Common myeloid progenitor, CD34-positive (primary cell): ENCODE measurements around the gene TEAD1.

ENCODE experiments used
- CTCF ChIA-PET: fragments of 350-600 bp; sonication (Branson Sonifier 250); formaldehyde crosslinking; loops from one replicate; lab custom pipeline; 2021; ENCODE audit warnings: antibody characterized with exemption; lab: Charles Lee
- POLR2A ChIA-PET: fragments of 350-600 bp; sonication (Branson Sonifier 250); formaldehyde crosslinking; loops from one replicate; lab custom pipeline; 2021; ENCODE audit warnings: antibody characterized with exemption; lab: Charles Lee
- DNase-seq, 3 donors: peaks; one replicate each; pipeline versions ENCODE4 v3.0.0 to v3.0.0-alpha.2; 2013
- H3K27ac ChIP-seq, 2 experiments: 1 replicate in 1 of 2; 2 replicates in 1 of 2; pipeline ENCODE4 v1.7.0; 2013; ENCODE audit warnings: inconsistent platforms in 2 of 2, low read length in 2 of 2, mild to moderate bottlenecking in 2 of 2, low read depth in 1 of 2, moderate library complexity in 1 of 2; ENCODE audit not compliant: severe bottlenecking in 2 of 2, insufficient read depth in 1 of 2, poor library complexity in 1 of 2
- H3K27me3 ChIP-seq, 5 experiments: replicated peaks in 2 of 5; 1 replicate in 3 of 5; 2 replicates in 2 of 5; pipeline versions ENCODE4 v1.6.1 to v1.7.0; 2013; ENCODE audit warnings: low read length in 4 of 5, mild to moderate bottlenecking in 2 of 5, moderate library complexity in 2 of 5, inconsistent platforms in 1 of 5; ENCODE audit not compliant: insufficient read depth in 5 of 5, control insufficient read depth in 4 of 5
- H3K36me3 ChIP-seq, 4 experiments: 1 replicate in 2 of 4; 2 replicates in 2 of 4; pipeline versions ENCODE4 v1.6.1 to v1.7.0; 2013; ENCODE audit warnings: low read length in 3 of 4, control low read depth in 1 of 4, mild to moderate bottlenecking in 1 of 4; ENCODE audit not compliant: control insufficient read depth in 4 of 4, insufficient read depth in 4 of 4
- H3K4me1 ChIP-seq, 4 experiments: 1 replicate in 3 of 4; 2 replicates in 1 of 4; pipeline versions ENCODE4 v1.6.1 to v1.7.1; 2013; ENCODE audit warnings: low read length in 3 of 4, mild to moderate bottlenecking in 3 of 4, control low read depth in 1 of 4, inconsistent platforms in 1 of 4, moderate library complexity in 1 of 4; ENCODE audit not compliant: control insufficient read depth in 4 of 4, insufficient read depth in 4 of 4; ENCODE audit errors: control extremely low read depth in 1 of 4
- H3K4me3 ChIP-seq, 7 experiments: 1 replicate in 4 of 7; 2 replicates in 3 of 7; pipeline versions ENCODE4 v1.5.1 to v1.7.0; 2013; ENCODE audit warnings: mild to moderate bottlenecking in 7 of 7, low read length in 6 of 7, moderate library complexity in 6 of 7, inconsistent platforms in 2 of 7, low read depth in 2 of 7, control low read depth in 1 of 7; ENCODE audit not compliant: insufficient read depth in 4 of 7, control insufficient read depth in 1 of 7; ENCODE audit errors: extremely low read depth in 1 of 7
- H3K9me3 ChIP-seq, 5 experiments: 1 replicate in 4 of 5; 2 replicates in 1 of 5; pipeline versions ENCODE4 v1.6.1 to v1.7.1; 2013; ENCODE audit warnings: low read length in 4 of 5, mild to moderate bottlenecking in 2 of 5, inconsistent platforms in 1 of 5, low read depth in 1 of 5, moderate library complexity in 1 of 5; ENCODE audit not compliant: control insufficient read depth in 4 of 5, insufficient read depth in 2 of 5; ENCODE audit errors: control extremely low read depth in 1 of 5
- WGBS: methylation state at CpG from one replicate; pipeline ENCODE4 v1.1.5; 2013; ENCODE audit not compliant: insufficient coverage; 5-methylcytosine and 5-hydroxymethylcytosine counted together

Gene TEAD1

DNA sequence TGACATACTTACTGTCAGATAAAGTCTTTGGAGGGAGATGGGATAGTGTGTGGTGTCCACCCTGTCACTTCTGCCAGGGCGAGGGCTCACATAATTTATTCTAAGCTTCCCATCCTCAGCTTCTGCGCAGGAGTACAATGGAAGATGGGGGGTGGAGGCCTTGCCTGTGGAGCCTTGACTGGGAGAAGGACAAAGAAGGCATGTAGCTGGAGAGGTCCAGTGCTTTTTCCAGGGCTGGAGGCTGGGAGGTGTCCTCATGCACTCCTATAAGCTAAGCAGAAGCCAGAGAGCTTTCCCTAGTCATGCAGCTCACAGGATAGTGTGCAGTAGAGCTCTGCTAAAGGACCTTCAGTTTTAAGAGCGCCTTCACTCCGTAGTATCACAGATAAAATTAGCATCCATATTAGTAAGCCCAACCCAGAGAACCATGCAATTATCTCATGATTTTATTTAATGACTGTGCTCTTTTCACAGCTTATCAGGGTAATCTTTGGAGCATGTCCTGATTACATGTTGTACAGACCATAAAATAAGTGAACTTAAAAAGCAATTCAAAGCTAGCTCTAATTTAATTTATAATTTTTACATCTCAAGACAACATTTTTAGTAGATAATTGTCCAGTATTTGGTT, 148.3 kb downstream of the TEAD1 start:
- DNase-seq: no peak
- peaks cover 0 to 5% (median 0%) of the 10 kb centered on the region in 5 experiments for H3K9me3 ChIP-seq
- CTCF ChIA-PET: interaction anchor here (2.0 kb wide), 1 partner anchor 9 kb away, joined by 10 read pairs; no protein-coding TSS in a partner anchor
- H3K27me3 ChIP-seq: peaks cover 8 to 45% (median 16%) of the 10 kb centered on the region in 5 experiments
- 100% methylated on average over 1 of the region's 4 CpGs for WGBS
- no peak overlapping the region for H3K4me3 ChIP-seq
- no peaks in the 10 kb centered on the region for H3K36me3 ChIP-seq
- H3K4me1 ChIP-seq: no peaks in the 10 kb centered on the region
- no peak overlapping the region for H3K27ac ChIP-seq
- POLR2A ChIA-PET: no interaction called here

- CTCF ChIA-PET: interaction anchor here (0.7 kb wide), 1 partner anchor 17 kb away, joined by 3 read pairs; no protein-coding TSS in a partner anchor
Observed at GRCh38 chr11:12824281-12825041, 150.2 kb downstream of the TEAD1 start.

DNA sequence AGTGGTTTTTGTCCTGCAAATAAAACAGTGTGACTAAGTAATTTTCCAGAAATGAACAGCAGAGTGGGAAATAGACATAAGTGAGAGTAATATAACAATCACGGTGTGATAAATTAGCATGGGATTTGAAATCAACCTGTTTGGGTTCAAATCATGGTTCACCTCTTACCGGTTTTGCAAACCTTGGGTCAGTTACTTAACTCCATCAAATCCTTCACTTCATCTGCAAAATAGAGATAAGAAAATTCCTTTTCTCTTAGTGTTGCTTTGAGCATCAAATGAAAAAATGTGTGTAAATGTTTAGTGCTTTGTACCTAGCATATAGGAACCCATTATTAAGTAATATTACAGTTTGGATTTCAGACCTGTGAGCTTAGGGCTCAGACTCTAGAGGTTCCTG, 152.2 kb downstream of the TEAD1 start:
- H3K27ac ChIP-seq: no peak overlapping the region
- ChIA-PET POLR2A (no interaction called here), CTCF (no interaction called here)
- H3K36me3 ChIP-seq: no peaks in the 10 kb centered on the region
- H3K9me3 ChIP-seq: peaks cover 0 to 5% (median 0%) of the 10 kb centered on the region in 5 experiments
- no peak overlapping the region for H3K4me3 ChIP-seq
- peaks cover 0 to 16% (median 9%) of the 10 kb centered on the region in 4 experiments for H3K4me1 ChIP-seq
- no peak for DNase-seq
- peaks cover 17 to 76% (median 43%) of the 10 kb centered on the region in 5 experiments for H3K27me3 ChIP-seq
- WGBS: no CpG with 5 or more reads among the region's 2 CpGs

More at GRCh38 chr11:12824281-12825041, 150.2 kb downstream of the TEAD1 start:
- H3K9me3 ChIP-seq: peaks cover 0 to 5% (median 0%) of the 10 kb centered on the region in 5 experiments
- no peaks in the 10 kb centered on the region for H3K36me3 ChIP-seq
- H3K27me3 ChIP-seq: peaks cover 15 to 61% (median 34%) of the 10 kb centered on the region in 5 experiments
- no peak overlapping the region for H3K4me3 ChIP-seq
- POLR2A ChIA-PET: no interaction called here
- peaks cover 0 to 15% (median 9%) of the 10 kb centered on the region in 4 experiments for H3K4me1 ChIP-seq
- DNase-seq: no peak
- no CpG with 5 or more reads among the region's 10 CpGs for WGBS
- H3K27ac ChIP-seq: no peak overlapping the region

DNA sequence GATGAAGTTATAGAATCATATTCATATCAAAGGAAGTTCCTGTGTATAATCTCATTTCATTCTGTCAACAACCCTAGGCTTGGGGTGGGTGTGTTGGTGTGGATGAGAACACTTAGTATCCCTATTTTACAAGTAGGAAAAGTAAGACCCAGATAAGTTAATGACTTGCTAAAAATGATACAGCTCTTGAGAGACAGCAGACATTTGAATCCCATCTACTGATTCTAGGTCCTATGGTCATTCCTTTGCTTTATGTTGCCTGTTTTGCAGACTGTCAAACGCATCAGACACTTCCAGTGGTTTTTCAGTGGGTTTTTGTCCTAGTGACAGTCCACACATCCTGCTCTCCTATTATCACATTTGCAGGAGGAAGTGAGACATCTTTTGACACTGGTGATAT, 153.1 kb downstream of the TEAD1 start:
- H3K9me3 ChIP-seq: peaks cover 0 to 5% (median 0%) of the 10 kb centered on the region in 5 experiments
- H3K27ac ChIP-seq: no peak overlapping the region
- ChIA-PET POLR2A (no interaction called here), CTCF (interaction anchor here (3.0 kb wide), 1 partner anchor 14 kb away, joined by 9 read pairs; no protein-coding TSS in a partner anchor)
- peaks cover 17 to 79% (median 42%) of the 10 kb centered on the region in 5 experiments for H3K27me3 ChIP-seq
- peaks cover 0 to 16% (median 9%) of the 10 kb centered on the region in 4 experiments for H3K4me1 ChIP-seq
- WGBS: no CpG with 5 or more reads among the region's 1 CpG
- no peaks in the 10 kb centered on the region for H3K36me3 ChIP-seq
- H3K4me3 ChIP-seq: no peak overlapping the region
- DNase-seq: no peak

GRCh38 chr11:12827929-12828812, 153.9 kb downstream of the TEAD1 start:
- Histone ChIP-seq H3K4me3 (peak overlapping the region in 5 of 7 experiments; percentile 5 to 67 (median 45)), H3K36me3 (no peaks in the 10 kb centered on the region), H3K4me1 (peaks cover 0 to 16% (median 9%) of the 10 kb centered on the region in 4 experiments), H3K9me3 (peaks cover 0 to 5% (median 0%) of the 10 kb centered on the region in 5 experiments), H3K27ac (peak overlapping the region in 1 of 2 experiments; percentile 55), H3K27me3 (peaks cover 14 to 82% (median 44%) of the 10 kb centered on the region in 5 experiments)
- POLR2A ChIA-PET: no interaction called here
- DNase-seq: peak in 2 of 3 donors; percentile 29 to 54
- WGBS: 1% methylated on average over 10 of the region's 17 CpGs
- CTCF ChIA-PET: interaction anchor here (1.4 to 3.0 kb wide), 2 partner anchors 13 to 229 kb away, joined by 4 to 9 read pairs; no protein-coding TSS in a partner anchor

DNA sequence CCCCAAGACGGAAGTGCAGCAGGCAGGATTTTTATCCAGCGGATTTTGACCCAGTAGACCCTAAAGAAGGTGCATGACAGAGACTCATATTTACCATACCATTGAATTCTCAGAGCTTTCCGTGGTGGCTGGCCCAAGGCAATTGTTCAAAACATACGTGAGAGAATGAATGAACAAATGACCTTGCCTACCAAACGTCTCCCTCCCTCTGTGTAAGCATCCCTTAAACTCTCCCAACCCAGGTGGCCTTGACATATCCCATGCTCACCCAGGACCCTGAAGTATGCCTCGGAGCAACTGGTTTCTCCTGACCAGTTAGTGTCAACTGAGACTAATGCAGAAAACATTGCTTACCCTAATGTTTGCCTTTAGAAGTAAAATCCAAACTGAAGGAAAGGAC, 154.9 kb downstream of the TEAD1 start:
- Histone ChIP-seq H3K27me3 (peaks cover 9 to 79% (median 44%) of the 10 kb centered on the region in 5 experiments), H3K4me1 (peaks cover 0 to 16% (median 9%) of the 10 kb centered on the region in 4 experiments), H3K27ac (no peak overlapping the region), H3K36me3 (no peaks in the 10 kb centered on the region), H3K9me3 (peaks cover 0 to 5% (median 0%) of the 10 kb centered on the region in 5 experiments), H3K4me3 (peak overlapping the region in 2 of 7 experiments; percentile 13 to 31)
- 14% methylated on average over 6 of the region's 6 CpGs for WGBS
- DNase-seq: no peak
- ChIA-PET CTCF (interaction anchor here (1.4 to 3.0 kb wide), 2 partner anchors 12 to 230 kb away, joined by 4 to 9 read pairs; no protein-coding TSS in a partner anchor), POLR2A (no interaction called here)
